HG03064 (cell line): Measurements from ENCODE around the gene ESR1.
A peak's percentile ranks its signal among the peaks of the same experiment; 100 is the strongest.
"Not testable (repeated sequence)": the region's sequence is repeated elsewhere in the genome, so short reads cannot be mapped to it uniquely, and the experiment has no call there.

Experiments
- ATAC-seq: cut with Tn5 transposase; IDR thresholded peaks from one replicate; pipeline ENCODE4 v1.9.1; 2021; ENCODE audit warnings: low read depth; ENCODE audit not compliant: unreplicated experiment

Gene ESR1

GRCh38 chr6:151811081-151811480, 3.6 kb downstream of the ESR1 start:
- no peak for ATAC-seq

GRCh38 chr6:151813858-151814257, 6.4 kb downstream of the ESR1 start:
- ATAC-seq: no peak

- ATAC-seq: no peak
These were observed 7.1 kb downstream of the ESR1 start for GRCh38 chr6:151814614-151815013.

- ATAC-seq: peak; percentile 94
These were observed 15.0 kb downstream of the ESR1 start for GRCh38 chr6:151822252-151823111.

- no peak for ATAC-seq
These were observed 19.1 kb downstream of the ESR1 start for GRCh38 chr6:151826517-151827142.

- no peak for ATAC-seq
These were observed 25.2 kb downstream of the ESR1 start for GRCh38 chr6:151832710-151833109.

- ATAC-seq: no peak
These were observed 27.9 kb downstream of the ESR1 start for GRCh38 chr6:151835396-151835795.

GRCh38 chr6:151837223-151837622, 29.7 kb downstream of the ESR1 start:
- ATAC-seq: no peak

GRCh38 chr6:151842816-151843215, 35.3 kb downstream of the ESR1 start:
- ATAC-seq: no peak

- ATAC-seq: no peak
These were observed 39.6 kb downstream of the ESR1 start for GRCh38 chr6:151847064-151847463.

- ATAC-seq: no peak
These were observed 43.1 kb downstream of the ESR1 start for GRCh38 chr6:151850479-151851003.

GRCh38 chr6:151858294-151858693, 50.8 kb downstream of the ESR1 start:
- no peak for ATAC-seq

GRCh38 chr6:151862461-151862860, 55.0 kb downstream of the ESR1 start:
- ATAC-seq: no peak

GRCh38 chr6:151867361-151867869, 59.9 kb downstream of the ESR1 start:
- ATAC-seq: not testable (repeated sequence)

- no peak for ATAC-seq
These were observed 61.9 kb downstream of the ESR1 start for GRCh38 chr6:151869345-151869744.

- ATAC-seq: no peak
These were observed 62.3 kb downstream of the ESR1 start for GRCh38 chr6:151869787-151870186.

- no peak for ATAC-seq
These were observed 62.9 kb downstream of the ESR1 start for GRCh38 chr6:151870375-151870774.

- no peak for ATAC-seq
These were observed 68.0 kb downstream of the ESR1 start for GRCh38 chr6:151875524-151875923.

GRCh38 chr6:151876122-151876521, 68.6 kb downstream of the ESR1 start:
- ATAC-seq: no peak

GRCh38 chr6:151877458-151877857, 70.0 kb downstream of the ESR1 start:
- ATAC-seq: no peak

- ATAC-seq: no peak
These were observed 73.7 kb downstream of the ESR1 start for GRCh38 chr6:151881231-151881630.

- ATAC-seq: no peak
These were observed 74.7 kb downstream of the ESR1 start for GRCh38 chr6:151882206-151882605.
